HG03135 (cell line): ENCODE data around the gene LMNA.
"Not testable (repeated sequence)": the region's sequence is repeated elsewhere in the genome, so short reads cannot be mapped to it uniquely, and the experiment has no call there.

Experiments
- ATAC-seq: cut with Tn5 transposase; IDR thresholded peaks from one replicate; pipeline ENCODE4 v1.9.1; 2021; ENCODE audit warnings: mild to moderate bottlenecking, moderate library complexity; ENCODE audit not compliant: unreplicated experiment

Gene LMNA

DNA sequence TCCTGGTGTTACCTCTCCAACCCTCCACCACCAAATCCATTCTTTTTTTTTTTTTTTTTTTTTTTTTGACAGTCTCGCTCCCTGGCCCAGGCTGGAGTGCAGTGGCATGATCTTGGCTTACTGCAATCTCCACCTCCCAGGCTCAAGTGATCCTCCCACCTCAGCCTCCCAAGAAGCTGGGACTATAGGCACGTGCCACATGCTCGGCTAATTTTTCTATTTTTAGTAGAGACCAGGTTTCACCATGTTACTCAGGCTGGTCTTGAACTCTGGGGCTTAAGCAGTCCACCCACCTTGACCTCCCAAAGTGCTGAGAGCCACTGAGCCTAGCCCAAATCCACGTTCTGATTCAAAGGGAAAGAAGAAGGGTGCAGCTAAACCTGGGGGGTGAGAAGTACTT lies 6.5 kb downstream of the LMNA start:
- ATAC-seq: not testable (repeated sequence)

DNA sequence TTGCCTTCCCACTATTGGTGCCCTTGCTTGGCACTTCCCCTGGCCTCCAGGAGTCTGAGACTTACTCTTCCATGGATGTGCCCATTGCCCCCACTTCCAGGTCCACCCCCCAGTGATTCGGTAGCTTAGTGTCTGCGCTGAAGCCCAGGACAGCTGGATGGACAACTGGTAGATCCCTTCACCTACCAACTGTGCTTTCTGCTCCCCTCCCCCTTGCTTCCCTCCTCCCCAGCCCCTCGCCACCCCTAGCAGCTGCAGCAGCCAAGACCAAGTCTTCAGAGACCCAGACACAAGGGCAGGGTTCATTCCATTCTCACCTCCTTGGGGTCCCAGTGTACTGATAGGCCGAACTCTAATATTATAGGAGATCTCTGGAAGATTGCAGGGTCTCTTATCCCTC lies 6.9 kb downstream of the LMNA start:
- ATAC-seq: no peak

DNA sequence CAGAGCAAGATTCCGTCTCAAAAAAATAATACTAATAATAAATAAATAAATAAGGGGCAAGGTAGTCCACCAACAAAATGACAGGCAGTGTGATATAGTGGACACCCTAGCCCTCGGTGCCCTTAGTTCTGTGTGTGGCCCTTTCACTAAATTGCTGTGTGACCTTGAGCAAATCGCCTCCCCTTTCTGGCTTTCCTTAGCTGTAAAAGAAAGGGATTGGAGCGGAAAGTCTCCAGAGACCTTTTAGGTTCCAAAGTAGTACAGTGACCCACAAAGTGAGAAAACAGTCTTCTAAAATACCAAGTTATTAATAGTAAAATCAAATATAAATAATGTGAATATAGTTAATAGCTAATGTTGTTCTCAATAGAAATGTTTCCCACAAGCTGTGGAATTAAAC lies 7.6 kb downstream of the LMNA start:
- no peak for ATAC-seq

DNA sequence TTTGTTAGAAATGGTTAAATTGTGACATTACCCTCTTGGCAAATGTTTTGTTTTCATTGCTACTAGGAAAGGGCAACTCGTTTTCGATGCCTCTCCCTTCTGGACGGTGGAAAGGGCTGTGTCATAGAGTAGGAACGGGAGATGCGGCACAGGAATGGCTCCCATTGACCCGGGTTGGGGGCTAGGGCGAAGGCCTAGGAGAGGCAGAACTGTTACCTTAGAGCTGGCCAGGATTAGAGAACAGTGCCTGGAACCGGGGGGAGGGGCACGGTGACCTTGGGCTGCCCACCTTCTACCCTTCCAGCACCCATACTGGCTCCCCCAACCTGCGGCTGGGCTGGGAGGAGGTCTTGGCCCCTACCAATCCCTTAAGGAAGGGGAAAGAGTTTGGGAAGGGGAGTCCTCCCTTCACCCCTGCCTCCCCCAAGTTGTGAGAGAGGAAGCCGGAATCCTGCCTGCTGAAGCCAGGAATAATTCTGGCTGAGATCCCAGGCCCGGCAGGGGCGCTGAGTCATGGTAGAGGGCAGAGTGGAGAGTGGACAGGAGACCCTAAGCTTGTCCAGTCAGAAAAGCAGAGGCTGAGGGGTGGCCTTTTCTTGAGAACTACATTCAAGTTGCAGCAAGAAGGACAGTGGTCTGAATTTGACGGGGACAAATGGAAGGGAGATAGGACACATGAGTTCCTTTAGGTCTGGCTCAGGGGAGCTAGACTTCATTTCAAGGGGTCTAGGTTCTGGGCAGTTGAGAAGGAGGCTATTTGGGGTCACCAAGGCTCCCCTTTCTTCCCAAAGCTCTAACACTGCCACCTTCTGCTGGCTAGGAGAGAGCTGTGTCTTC lies 8.2 kb downstream of the LMNA start:
- no peak for ATAC-seq

DNA sequence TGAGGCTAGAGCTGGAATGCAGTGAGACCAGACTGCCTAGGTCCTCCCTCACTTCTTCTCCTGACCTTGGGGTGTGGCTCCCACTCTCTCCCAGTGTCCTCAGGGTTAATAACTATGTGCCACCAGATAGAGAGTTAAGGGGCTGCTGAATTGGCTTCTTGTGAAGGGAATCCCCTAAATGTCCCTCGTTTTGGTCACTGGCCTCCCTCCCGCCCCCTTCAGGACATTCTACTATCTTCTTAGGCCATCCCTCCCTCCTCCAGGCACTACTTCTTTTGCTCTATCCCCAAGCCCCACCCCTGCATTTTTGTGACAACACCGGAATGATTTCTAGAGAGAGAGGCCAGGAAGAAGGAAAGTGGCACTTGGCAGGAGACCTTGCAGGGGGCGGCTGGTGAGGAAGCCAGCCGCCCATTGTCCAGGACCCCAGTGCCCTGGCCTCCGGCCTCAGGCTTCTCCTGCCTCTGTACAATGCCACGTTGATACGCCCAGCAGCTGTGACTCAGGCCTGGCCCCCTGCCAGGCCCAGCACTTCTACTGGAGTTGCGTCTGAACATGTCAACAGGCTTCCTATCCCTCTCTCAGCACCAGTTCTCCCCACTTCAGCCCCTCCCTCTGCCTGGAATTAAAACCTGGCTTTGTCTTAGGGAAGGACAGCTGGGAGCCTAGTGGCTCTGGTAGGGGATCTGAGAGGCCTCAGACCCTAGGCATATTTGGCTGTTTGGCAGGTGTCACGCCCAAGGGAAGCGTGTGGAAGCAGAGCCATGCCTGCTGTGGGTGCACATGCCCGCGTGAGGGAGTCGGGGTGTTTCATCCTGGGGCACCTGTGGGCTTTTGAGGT lies 9.1 kb downstream of the LMNA start:
- ATAC-seq: no peak

DNA sequence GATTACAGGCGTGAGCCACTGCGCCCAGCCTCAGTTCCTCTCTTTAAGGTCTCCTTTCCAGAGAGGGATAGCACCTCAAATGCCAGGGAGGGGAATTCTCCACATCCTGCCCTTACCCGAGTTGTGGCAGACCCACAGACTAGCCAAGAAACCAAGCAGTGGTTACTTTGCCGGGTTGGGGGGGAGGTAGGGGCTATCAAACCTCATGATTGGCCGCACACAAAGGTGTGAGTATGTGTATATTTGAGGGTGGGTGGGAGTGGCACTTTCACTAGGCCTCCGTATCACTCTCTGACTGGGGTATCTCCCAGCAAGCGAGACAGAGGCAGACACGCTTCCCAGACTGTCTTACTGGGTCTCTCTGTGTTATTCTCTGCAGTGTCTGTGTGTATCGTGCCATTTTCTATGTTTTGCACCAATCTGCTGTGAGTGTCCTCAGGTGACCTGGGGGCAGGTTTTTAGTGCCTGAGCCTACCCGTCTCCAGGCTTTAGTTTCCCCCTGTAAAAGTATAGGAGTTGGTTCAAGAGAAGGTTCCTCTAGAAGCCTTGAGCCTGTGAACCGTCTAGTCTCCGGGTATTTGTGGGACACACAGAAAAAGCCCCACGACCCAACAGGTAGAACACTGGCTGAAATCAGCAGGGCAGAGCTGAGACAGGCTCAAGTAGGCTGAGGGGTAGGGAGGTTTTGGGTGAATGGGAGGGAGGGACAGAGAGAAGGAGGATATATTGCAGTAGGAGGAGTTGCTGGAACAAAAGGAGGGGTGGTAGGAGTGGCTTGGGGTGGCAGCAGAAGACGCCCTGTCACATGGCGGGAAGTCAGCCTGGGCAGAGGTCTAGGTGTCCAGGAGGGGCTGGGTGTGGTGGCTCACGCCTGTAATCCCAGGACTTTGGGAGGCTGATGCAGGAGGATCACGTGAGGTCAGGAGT lies 10.3 kb downstream of the LMNA start:
- ATAC-seq: no peak

DNA sequence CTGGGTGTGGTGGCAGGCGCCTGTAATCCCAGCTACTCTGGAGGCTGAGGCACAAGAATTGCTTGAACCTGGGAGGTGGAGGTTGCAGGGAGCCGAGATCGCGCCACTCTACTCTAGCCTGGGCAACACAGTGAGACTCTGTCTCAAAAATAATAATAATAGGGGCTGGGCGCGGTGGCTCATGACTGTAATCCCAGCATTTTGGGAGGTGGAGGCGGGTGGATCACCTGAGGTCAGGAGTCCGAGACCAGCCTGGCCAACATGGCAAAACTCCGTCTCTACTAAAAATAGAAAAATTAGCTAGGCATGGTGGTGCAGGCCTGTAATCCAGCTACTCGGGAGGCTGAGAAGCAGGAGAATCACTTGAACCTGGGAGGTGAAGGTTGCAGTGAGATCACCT lies 11.0 kb downstream of the LMNA start:
- not testable (repeated sequence) for ATAC-seq

DNA sequence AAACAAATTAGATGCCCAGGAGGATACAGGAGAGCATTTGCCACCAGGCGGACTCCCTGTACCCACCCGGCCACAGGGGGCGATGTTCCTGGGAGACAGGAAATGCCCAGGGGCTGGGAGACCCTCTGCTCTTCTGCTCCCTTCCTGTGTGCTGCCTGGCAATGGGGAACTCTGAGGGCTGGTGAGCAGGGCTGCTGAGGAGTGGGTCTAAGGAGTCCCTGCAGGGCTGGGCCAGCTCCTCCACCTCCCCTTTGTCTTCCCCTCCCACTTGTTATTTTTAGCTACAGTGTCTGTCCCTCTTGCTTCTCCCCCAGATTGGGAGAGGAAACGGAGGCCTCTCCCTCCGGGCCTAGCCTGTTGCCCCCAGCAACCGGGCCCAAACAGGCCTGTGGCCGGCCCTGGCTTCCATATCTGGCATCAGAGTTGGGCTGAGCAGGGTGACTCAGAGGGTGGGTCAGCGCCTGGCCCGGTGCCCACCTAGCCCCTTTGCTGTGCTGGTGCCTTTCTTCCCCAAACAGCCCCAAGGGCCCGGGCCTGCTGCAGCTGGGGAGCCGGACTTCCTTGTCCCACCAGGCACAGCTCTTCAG lies 11.6 kb downstream of the LMNA start:
- ATAC-seq: no peak

DNA sequence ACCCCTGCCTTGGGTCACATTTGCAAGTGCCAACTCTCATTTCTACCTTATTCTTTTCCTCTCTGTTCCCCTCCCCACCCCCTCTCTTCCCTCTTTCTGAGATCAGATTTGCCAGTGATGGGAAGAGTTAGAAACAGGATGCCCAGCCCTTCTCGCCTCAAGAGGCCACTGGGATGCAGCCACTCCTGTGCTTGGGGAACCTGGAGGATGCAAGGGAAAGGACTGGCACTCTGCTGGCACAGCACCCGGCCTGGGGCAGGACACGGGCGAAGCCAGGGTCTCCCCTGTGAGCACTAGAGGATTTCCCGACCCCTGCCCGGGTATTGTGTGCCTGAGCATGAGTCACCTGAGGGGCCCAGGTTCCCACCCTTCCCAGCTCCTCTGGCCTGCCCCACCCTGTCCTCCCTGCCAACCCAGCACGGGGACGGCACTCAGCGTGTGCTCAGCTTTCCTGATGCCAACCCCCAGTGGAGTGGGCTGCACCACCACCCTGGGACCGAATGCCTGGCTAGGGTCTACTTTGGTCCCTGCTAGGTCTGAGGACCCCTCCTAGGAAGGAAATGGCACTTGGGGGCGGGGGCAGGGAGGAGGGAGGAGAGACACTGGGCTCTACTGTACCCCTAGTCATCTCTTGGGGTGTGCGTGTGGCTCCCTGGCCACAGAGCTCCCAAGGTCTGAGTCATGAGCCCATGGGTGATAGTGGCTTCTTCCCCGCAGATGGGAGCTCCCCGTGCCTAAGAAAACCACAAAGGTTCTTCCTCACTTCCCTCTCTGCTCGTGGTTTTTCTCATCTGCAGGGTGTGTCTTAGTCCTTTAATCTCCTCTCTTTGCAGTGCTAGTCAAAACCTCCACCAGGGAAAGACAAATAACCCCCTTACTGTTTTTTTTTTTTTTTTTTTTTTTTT lies 12.4 kb downstream of the LMNA start:
- ATAC-seq: no peak

DNA sequence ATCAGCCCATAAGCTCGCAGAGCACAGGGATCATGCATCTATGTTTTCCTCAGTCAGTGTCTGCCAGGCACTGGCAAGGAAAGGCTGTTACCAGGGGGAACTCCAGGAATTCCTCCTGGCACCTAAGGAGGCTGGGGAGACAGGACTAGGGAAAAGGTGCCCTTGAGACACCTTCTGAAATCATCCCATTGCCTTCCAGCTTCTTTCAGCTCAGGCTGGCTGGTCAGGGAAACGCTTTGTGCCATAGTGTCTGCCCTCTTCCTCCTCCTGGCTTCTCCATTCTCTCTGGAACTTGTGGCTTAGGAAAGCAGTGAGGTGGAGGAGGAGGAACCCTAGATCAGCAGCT lies 13.8 kb downstream of the LMNA start:
- ATAC-seq: no peak

DNA sequence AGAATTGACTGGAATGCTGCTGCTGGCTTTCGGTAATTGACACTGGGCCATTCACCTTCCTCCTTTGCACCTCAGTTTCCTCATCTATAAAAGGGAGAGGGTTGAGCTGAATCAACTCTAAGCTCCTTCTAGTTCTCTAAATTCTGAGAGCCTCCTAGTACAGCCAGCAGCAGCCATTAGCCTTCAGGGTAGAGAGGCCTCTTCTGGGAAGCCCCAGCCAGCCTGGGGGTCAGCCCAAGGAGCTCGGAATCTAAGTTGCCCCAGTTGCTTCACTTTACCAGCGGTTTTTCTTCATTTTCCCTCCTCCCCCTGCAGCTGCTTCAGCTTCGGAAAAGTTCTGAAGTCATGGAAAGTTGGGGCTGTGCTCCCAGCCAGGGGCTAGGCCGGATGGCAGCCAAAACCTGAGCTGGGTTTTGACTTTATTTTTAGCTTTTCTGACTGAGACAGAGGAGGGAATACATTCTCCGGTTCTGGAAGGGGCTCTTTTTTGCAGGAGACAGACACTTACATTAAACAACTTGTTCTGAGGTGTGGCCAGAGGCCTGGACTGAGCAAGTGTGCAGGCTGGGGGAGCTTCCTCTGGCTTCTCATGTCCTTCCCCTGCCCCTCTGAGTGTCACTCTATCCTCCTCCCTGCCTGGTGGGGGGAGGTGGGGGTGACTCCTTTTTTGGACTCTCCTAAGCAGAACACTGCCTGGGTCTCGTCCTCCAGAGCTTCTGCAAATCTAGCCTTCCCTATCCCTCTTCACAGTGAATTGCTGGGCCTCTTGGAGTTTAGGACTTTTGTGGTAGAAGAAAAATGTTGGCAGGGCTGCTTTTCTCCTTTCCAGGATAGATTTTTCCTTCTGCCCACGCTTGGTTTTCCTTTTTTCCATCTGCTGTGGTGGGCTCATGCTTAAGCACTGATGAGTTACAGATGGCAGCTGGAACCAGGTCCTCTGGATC lies 14.4 kb downstream of the LMNA start:
- no peak for ATAC-seq

DNA sequence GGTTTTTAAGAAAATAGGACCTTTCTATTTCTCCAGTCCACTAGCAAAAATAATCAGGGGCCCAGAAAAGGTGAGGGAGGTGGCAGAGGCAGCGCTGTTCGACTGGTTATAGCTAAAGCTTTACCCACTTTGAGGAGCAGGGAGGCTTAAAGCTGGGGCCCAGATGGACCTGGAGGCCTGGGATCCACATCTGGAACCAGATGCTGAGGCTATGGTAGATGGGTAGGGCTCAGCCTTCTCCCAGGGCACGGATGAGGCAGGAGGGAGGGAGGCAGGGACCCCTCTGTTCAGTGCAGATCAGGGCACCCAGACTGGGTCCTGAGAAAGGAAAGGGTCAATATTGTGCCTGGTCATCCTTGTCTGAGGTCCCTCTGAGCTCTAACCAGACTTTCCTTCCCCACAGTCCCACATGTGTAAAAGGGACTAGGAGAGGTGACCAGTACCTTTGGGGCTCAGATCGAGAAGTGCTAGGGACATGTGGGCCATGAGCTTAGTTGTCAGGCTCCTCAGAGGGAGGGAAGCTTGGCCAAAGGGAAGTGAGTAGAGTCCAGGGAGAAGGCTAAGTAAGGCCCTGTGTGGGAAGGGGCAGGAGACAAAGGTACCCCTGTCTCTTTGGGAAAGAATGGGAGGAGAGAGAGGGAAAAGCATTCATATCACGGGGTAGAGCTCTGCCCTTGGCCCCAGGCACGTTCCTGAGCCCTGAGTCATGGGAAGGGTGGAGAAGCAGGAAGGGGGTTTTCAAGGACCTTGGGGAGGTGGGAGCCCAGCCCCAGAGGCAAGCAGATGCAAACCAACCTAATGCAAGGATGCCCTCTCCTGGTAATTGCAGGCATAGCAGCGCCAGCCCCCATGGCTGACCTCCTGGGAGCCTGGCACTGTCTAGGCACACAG lies 15.4 kb downstream of the LMNA start:
- no peak for ATAC-seq

DNA sequence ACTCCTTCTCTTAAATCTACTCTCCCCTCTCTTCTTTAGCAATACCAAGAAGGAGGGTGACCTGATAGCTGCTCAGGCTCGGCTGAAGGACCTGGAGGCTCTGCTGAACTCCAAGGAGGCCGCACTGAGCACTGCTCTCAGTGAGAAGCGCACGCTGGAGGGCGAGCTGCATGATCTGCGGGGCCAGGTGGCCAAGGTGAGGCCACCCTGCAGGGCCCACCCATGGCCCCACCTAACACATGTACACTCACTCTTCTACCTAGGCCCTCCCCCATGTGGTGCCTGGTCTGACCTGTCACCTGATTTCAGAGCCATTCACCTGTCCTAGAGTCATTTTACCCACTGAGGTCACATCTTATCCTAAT lies 16.0 kb downstream of the LMNA start:
- ATAC-seq: no peak

DNA sequence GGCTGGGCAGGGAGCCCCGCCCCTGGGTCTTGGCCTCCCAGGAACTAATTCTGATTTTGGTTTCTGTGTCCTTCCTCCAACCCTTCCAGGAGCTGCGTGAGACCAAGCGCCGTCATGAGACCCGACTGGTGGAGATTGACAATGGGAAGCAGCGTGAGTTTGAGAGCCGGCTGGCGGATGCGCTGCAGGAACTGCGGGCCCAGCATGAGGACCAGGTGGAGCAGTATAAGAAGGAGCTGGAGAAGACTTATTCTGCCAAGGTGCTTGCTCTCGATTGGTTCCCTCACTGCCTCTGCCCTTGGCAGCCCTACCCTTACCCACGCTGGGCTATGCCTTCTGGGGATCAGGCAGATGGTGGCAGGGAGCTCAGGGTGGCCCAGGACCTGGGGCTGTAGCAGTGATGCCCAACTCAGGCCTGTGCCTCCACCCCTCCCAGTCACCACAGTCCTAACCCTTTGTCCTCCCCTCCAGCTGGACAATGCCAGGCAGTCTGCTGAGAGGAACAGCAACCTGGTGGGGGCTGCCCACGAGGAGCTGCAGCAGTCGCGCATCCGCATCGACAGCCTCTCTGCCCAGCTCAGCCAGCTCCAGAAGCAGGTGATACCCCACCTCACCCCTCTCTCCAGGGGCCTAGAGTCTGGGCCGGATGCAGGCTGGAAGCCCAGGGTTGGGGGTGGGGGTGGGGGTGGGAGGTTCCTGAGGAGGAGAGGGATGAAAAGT lies 20.4 kb downstream of the LMNA start:
- ATAC-seq: no peak

DNA sequence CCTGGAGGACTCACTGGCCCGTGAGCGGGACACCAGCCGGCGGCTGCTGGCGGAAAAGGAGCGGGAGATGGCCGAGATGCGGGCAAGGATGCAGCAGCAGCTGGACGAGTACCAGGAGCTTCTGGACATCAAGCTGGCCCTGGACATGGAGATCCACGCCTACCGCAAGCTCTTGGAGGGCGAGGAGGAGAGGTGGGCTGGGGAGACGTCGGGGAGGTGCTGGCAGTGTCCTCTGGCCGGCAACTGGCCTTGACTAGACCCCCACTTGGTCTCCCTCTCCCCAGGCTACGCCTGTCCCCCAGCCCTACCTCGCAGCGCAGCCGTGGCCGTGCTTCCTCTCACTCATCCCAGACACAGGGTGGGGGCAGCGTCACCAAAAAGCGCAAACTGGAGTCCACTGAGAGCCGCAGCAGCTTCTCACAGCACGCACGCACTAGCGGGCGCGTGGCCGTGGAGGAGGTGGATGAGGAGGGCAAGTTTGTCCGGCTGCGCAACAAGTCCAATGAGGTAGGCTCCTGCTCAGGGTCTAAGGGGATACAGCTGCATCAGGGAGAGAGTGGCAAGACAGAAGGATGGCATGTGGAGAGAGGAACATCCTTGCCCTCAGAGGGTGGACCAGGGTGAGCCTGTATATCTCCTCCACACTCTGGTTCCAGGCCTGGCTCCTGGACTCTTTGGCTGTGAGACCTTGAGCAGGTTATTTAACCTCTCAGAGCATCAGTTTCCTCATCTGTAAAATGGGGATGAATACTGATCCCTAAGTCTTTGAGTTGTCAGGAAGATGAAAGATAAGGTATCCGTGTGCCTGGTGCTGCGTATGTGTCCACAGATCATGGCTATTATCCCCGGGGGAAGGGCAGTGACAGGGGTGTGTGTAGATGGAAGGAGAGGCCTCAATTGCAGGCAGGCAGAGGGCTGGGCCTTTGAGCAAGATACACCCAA lies 21.7 kb downstream of the LMNA start:
- no peak for ATAC-seq

DNA sequence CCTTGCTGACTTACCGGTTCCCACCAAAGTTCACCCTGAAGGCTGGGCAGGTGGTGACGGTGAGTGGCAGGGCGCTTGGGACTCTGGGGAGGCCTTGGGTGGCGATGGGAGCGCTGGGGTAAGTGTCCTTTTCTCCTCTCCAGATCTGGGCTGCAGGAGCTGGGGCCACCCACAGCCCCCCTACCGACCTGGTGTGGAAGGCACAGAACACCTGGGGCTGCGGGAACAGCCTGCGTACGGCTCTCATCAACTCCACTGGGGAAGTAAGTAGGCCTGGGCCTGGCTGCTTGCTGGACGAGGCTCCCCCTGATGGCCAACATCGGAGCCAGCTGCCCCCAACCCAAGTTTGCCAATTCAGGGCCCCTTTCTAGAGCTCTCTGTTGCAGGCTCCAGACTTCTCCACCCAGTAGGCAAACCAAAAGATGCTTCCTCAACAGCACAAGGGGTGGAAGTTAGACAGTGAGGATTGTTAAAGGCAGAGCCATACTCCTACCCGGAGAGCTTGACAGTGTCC lies 22.5 kb downstream of the LMNA start:
- no peak for ATAC-seq
